Karpas-422 (cell line): ENCODE results near the gene G0S2. TPM values are rescaled to one million over a fixed set of nuclear protein-coding genes. Genes with fewer than 3 reads are reported as not detected.
A peak's percentile ranks its signal among the peaks of the same experiment; 100 is the strongest.

Source experiments
- DNase-seq: peaks from one replicate; pipeline ENCODE4 v3.0.0-alpha.2; 2015
- H2AFZ ChIP-seq: fragments of 200-600 bp; sonication (generic); 2 replicates; pipeline ENCODE4 v1.6.1; 2014; ENCODE audit warnings: antibody characterized with exemption, low read length, mixed read lengths
- H3K27ac ChIP-seq: fragments of 200-600 bp; sonication (generic); 2 replicates; pipeline ENCODE4 v1.5.1; 2014; ENCODE audit warnings: mild to moderate bottlenecking, low read length, moderate library complexity
- H3K27me3 ChIP-seq: fragments of 200-600 bp; sonication (generic); 2 replicates; pipeline ENCODE4 v1.6.1; 2014; ENCODE audit warnings: low read length, mixed read lengths
- H3K36me3 ChIP-seq: fragments of 200-600 bp; sonication (generic); 2 replicates; pipeline ENCODE4 v1.6.1; 2014; ENCODE audit warnings: low read length, mixed read lengths; ENCODE audit not compliant: insufficient read depth
- H3K4me1 ChIP-seq: fragments of 200-600 bp; sonication (generic); 2 replicates; pipeline ENCODE4 v1.6.1; 2014; ENCODE audit warnings: mild to moderate bottlenecking, low read length, mixed read lengths
- H3K4me2 ChIP-seq: fragments of 200-600 bp; sonication (generic); 2 replicates; pipeline ENCODE4 v1.6.1; 2014; ENCODE audit warnings: low read length, low read depth, mild to moderate bottlenecking; ENCODE audit not compliant: poor library complexity, severe bottlenecking
- H3K4me3 ChIP-seq: fragments of 200-600 bp; sonication (generic); 2 replicates; pipeline ENCODE4 v1.5.1; 2014; ENCODE audit warnings: mild to moderate bottlenecking, antibody characterized with exemption, low read length, mixed read lengths
- H3K79me2 ChIP-seq: fragments of 200-600 bp; sonication (generic); 2 replicates; pipeline ENCODE4 v1.6.1; 2014; ENCODE audit warnings: mild to moderate bottlenecking, low read length, mixed read lengths
- H3K9ac ChIP-seq: fragments of 200-600 bp; sonication (generic); 2 replicates; pipeline ENCODE4 v1.6.0; 2014; ENCODE audit warnings: low read length
- H3K9me2 ChIP-seq: fragments of 200-600 bp; sonication (generic), shearing (Covaris generic); replicated peaks from 2 replicates; pipeline ENCODE4 v1.6.0; 2014; ENCODE audit warnings: mild to moderate bottlenecking, low read length, moderate library complexity; ENCODE audit not compliant: insufficient read depth
- H3K9me3 ChIP-seq: fragments of 300-700, 200-600 bp; sonication (generic); 2 replicates; pipeline ENCODE4 v1.6.1; 2014; ENCODE audit warnings: low read length, mixed read lengths
- H4K20me1 ChIP-seq: fragments of 200-600 bp; sonication (generic); 2 replicates; pipeline ENCODE4 v1.6.1; 2014; ENCODE audit warnings: mild to moderate bottlenecking, antibody characterized with exemption, low read length, low read depth; ENCODE audit not compliant: insufficient read depth
- total RNA-seq: library from RNA; depleted of rRNA; stranded (reverse); fragments of >200 nt; shearing (Covaris generic); gene quantifications from 2 replicates; pipeline ENCODE4 v1.2.3, GENCODE V29; 2014; ENCODE audit warnings: low replicate concordance; rRNA removed

Gene G0S2, protein sequence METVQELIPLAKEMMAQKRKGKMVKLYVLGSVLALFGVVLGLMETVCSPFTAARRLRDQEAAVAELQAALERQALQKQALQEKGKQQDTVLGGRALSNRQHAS
- total RNA-seq = 6.9 and 17.2 TPM in 2 replicates

DNA sequence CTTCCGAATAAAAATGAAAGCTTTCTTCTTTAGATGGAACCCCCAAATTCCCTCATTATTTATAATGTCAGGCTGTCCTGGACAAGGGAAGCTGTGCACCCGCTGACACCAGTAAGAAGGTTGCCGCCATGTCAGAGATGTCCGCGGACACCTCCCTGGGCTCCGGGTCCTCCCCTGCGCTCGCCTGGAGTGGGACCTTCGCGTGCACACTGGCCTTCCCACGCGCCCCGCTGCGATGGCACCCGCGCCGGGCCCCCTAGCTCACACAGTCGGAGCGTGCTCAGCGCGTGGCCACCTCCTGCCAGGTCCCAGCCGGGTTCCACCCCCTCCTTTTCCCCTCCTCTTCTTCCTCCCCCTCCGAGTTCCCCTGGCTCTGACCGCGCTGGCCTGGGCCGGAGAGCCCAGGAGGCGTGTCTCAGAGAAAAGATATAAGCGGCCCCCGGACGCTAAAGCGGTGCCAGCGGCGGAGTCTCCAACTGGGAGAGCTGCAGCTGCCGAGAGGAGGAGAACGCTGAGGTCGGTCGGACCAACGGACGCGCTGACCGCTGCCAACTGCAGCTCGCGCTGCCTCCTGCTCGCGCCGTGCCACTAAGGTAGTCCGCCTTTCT is at the start of gene G0S2:
G0S2 (plus strand) TSS at position 456 of the 608 bp plus-strand sequence. CDS start 273 bp downstream, outside the sequence.
- no peak for DNase-seq
- no peak within 1 kb of the TSS; the same call in 1 of the 2 replicates for H3K9ac ChIP-seq

DNA sequence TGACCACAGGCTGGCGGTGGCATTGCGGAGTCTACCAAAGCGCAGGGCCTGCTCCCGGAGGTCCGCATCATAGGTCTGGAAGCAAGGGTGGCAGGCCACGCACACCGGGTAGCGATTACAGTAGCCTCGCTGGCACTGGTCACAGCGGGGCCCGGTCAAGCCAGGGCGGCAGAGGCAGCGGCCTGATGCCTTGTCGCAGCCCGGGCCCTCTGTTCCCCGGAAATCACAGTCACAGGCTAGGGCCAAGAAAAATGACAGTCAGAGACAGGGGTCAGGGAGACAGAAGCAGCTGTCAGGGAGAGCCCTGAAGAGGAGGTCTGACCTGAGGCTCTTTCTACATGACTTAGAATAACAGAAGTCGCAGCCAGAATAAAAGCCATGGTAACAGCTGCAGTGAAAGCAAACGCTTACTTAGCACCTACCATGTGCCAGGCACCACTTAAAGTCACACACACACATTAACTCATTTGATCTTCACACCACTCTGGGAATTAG is 49.4 kb upstream of the G0S2 start:
- no peaks in the 10 kb centered on the region for H3K36me3 ChIP-seq
- H3K9ac ChIP-seq = no peak overlapping the region
- H3K4me3 ChIP-seq = no peak overlapping the region
- DNase-seq = no peak
- H3K27ac ChIP-seq = no peak overlapping the region
- H3K4me1 ChIP-seq = no peaks in the 10 kb centered on the region
- H3K79me2 ChIP-seq = no peaks in the 10 kb centered on the region
- H3K27me3 ChIP-seq = no peaks in the 10 kb centered on the region
- H2AFZ ChIP-seq = no peak overlapping the region
- H3K9me2 ChIP-seq = no peaks in the 10 kb centered on the region
- no peak overlapping the region for H3K4me2 ChIP-seq
- H3K9me3 ChIP-seq = no peaks in the 10 kb centered on the region
- H4K20me1 ChIP-seq = no peaks in the 10 kb centered on the region

More for the DNA sequence above, at the start of gene G0S2:
- Histone ChIP-seq H3K27ac (no peak within 1 kb of the TSS), H3K4me3 (no peak within 1 kb of the TSS; the same call in 1 of the 2 replicates), H2AFZ (no peak within 1 kb of the TSS), H3K36me3 (no peaks in the 10 kb centered on the region), H3K79me2 (no peaks in the 10 kb centered on the region), H3K27me3 (no peaks in the 10 kb centered on the region), H3K4me1 (peaks cover 5% of the 10 kb centered on the region; the same call in 1 of the 2 replicates), H3K9me2 (no peaks in the 10 kb centered on the region), H4K20me1 (no peaks in the 10 kb centered on the region), H3K9me3 (no peaks in the 10 kb centered on the region), H3K4me2 (no peak within 1 kb of the TSS)

DNA sequence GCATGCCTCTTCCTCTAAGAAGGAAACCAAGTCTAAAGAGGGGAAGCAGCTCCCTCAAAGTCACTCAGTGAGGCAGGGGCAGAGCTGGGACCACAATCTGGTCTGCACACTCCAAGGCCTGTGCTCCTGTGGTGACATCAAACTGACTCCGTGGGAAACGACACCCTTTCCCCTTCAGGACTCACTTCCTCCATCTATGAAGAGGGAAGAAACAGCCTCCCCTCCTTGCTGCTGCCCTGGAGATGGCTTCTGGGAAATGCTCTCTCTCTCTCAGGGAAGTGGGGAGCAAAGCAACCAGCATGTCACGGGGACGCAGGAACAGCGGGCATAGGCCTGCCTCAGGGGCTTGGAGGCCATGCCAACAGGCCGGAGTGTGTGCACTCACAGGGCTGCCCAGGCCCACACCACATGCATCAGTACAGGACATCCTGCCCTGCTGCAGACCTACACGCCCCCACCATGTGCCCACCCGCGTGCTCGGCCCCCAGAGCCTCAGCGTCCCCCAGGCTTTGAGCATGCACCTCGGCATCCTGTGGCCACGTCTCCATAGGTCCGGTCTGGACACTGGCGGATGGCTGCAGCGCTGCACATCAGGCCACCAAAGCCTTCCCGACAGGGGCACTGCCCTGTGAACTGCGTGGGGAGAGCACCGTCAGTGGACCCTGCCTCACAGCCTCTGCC is 48.7 kb upstream of the G0S2 start:
- Histone ChIP-seq H3K9me3 (no peaks in the 10 kb centered on the region), H3K79me2 (no peaks in the 10 kb centered on the region), H3K27ac (no peak overlapping the region), H3K27me3 (no peaks in the 10 kb centered on the region), H3K36me3 (no peaks in the 10 kb centered on the region), H3K4me2 (no peak overlapping the region), H3K9me2 (no peaks in the 10 kb centered on the region), H2AFZ (no peak overlapping the region), H4K20me1 (no peaks in the 10 kb centered on the region), H3K4me1 (peaks cover 5% of the 10 kb centered on the region), H3K4me3 (no peak overlapping the region), H3K9ac (no peak overlapping the region)
- DNase-seq = no peak

DNA sequence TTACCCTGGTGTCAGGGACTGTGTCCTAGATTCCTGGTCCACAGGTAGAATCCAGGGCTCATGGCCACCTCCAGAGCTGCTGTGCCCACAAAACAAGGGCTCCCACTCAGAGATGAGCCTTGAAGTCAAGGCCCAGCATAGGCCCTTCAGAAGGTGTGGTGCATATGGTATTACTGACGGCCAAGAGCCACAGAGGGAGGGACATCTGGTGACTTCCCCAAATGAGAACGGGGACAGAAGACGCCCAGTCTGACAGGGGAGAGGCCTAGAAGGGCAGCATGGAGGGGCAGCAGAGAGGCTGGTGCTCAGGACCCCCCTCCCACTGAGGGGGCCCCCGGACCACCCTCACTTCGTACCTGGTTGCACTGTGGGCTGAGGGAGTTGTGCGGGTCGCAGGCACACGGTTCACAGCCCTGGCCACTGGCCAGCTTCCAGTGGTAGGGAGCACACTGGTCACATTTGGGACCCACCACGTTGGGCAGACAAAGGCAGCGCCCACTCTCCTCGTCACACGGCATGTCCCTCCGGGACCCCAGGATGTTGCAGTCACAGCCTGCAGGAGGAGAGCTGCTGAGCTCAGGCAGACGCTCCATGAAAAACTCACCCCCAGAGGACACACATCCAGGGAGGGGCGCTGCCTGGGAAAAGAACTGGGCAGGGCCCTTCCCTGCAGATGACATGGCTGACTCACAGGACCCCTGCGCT is 48.0 kb upstream of the G0S2 start:
- Histone ChIP-seq H3K79me2 (no peaks in the 10 kb centered on the region), H3K9ac (no peak overlapping the region), H4K20me1 (no peaks in the 10 kb centered on the region), H3K27ac (no peak overlapping the region), H3K9me2 (no peaks in the 10 kb centered on the region), H3K4me3 (no peak overlapping the region), H3K27me3 (no peaks in the 10 kb centered on the region), H2AFZ (no peak overlapping the region), H3K4me1 (peaks cover 12% of the 10 kb centered on the region), H3K4me2 (no peak overlapping the region), H3K9me3 (no peaks in the 10 kb centered on the region), H3K36me3 (no peaks in the 10 kb centered on the region)
- no peak for DNase-seq

DNA sequence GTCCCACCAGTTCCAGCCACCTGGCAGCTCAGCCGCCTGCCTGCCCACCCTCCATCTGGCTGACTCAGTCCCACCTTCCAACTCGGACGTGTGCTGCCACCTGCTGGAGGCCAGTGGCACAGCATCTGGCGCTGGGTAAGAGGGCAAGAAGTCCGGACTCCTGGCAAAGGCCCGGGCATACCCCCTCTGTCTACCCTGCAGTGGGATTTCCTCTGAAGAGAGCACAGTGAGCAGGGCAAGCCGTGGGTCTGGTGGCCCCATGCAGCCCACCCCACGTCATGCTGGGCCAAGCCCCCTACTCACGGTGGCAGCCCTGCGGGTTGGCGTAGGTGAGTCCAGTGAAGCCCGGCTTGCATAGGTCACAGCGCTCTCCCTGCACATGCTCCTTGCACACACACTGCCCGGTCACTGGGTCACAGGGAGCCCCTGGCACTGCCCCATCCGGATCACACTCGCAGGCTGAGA is 47.4 kb upstream of the G0S2 start:
- no peaks in the 10 kb centered on the region for H4K20me1 ChIP-seq
- no peaks in the 10 kb centered on the region for H3K9me3 ChIP-seq
- no peaks in the 10 kb centered on the region for H3K79me2 ChIP-seq
- H3K27ac ChIP-seq = no peak overlapping the region
- H3K4me3 ChIP-seq = no peak overlapping the region
- H3K36me3 ChIP-seq = no peaks in the 10 kb centered on the region
- H3K4me2 ChIP-seq = no peak overlapping the region
- no peak overlapping the region for H2AFZ ChIP-seq
- no peaks in the 10 kb centered on the region for H3K27me3 ChIP-seq
- DNase-seq = peak; percentile 92
- H3K9me2 ChIP-seq = no peaks in the 10 kb centered on the region
- H3K9ac ChIP-seq = no peak overlapping the region
- H3K4me1 ChIP-seq = peaks cover 18% of the 10 kb centered on the region

DNA sequence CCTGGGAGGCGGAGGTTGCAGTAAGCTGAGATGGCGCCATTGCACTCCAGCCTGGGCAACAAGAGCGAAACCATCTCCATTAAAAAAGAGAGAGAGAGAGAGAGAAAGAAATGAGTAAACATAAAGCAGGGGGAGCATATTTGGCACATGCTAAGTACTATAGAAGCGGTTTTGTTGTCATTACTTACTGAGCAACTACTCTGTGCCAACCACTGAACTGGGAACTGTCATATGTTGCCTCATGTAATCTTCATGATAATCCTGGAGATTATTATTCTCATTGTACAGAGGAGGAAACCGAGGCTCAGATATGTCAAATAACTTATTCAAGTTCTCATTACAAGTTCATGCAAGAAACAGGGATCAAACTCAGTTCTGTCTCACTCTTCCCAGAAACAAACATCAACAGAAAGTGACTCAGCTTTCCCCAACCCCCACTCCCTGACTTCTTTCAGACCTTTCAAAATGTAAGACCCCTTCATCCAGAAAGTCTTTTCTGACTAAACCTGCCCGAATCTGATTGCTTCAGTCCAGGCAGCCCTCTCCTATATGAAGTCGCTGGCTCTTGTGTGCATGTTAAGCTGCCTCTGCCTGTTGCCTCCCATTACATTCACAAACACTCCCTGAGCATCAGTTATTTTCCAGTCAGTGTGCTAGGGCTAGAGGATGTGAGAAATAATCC is 46.5 kb upstream of the G0S2 start:
- Histone ChIP-seq H3K4me3 (no peak overlapping the region), H3K4me2 (no peak overlapping the region), H4K20me1 (no peaks in the 10 kb centered on the region), H3K9me2 (no peaks in the 10 kb centered on the region), H3K9me3 (no peaks in the 10 kb centered on the region), H2AFZ (no peak overlapping the region), H3K79me2 (no peaks in the 10 kb centered on the region), H3K9ac (no peak overlapping the region), H3K4me1 (peaks cover 26% of the 10 kb centered on the region), H3K36me3 (no peaks in the 10 kb centered on the region), H3K27me3 (no peaks in the 10 kb centered on the region), H3K27ac (no peak overlapping the region)
- no peak for DNase-seq

DNA sequence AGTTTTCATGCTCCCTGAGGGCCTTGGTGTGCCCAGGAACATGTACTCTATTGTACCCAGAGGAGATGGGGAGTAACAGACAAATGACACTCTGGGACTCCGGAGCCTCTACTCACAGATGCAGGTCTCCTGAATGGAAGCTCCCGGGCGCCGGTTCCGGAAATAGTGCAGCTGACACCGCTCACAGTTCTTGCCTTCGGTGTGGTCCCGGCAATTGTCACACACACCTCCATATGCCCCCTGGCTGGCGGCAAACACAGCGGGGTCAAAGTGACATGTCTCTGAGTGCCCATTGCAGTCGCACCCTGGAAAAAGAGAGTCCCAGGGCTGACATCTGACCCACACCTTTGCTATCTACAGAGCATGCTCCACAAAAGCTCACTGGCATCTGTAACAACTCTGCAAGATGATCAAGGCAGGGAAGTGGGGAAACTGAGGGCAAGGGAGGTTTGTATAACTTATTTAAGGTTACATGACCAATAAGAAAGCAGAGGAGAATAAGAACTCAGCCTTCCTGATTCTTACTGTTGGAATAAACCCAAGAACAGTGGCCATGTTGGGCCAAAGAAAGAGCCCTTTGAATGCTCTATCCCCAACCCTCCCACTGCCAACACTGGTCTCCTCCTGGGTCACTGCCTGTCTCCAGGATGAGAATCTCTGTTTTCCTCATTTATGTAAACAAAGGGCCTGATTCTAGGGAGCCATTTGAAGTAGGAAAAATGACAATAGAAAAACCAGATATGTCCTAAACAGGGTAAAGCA is 45.4 kb upstream of the G0S2 start:
- H3K36me3 ChIP-seq = no peaks in the 10 kb centered on the region
- no peaks in the 10 kb centered on the region for H3K9me2 ChIP-seq
- H3K9me3 ChIP-seq = no peaks in the 10 kb centered on the region
- H3K4me1 ChIP-seq = peaks cover 29% of the 10 kb centered on the region
- H3K27ac ChIP-seq = no peak overlapping the region
- no peak overlapping the region for H3K9ac ChIP-seq
- H2AFZ ChIP-seq = no peak overlapping the region
- no peaks in the 10 kb centered on the region for H3K27me3 ChIP-seq
- H3K79me2 ChIP-seq = no peaks in the 10 kb centered on the region
- no peak overlapping the region for H3K4me2 ChIP-seq
- DNase-seq = no peak
- H3K4me3 ChIP-seq = no peak overlapping the region
- no peaks in the 10 kb centered on the region for H4K20me1 ChIP-seq
